DND-41 (cell line): ENCODE results near the gene CCDC137.

Experiments
- CTCF ChIP-seq: IDR thresholded peaks from 2 replicates; pipeline ENCODE4 v1.5.1; 2012; ENCODE audit warnings: borderline replicate concordance, low read length, moderate library complexity, mild to moderate bottlenecking; ENCODE audit not compliant: poor library complexity, severe bottlenecking; ENCODE audit errors: extremely low read depth
- EZH2 ChIP-seq: IDR thresholded peaks from 3 replicates; pipeline ENCODE4 v1.6.1; 2012; ENCODE audit warnings: borderline replicate concordance, low read depth, mild to moderate bottlenecking, moderate library complexity, low read length, inconsistent platforms; ENCODE audit not compliant: severe bottlenecking

GRCh38 chr17:81640011-81640410 is 26.5 kb upstream of the CCDC137 start:
- no peak for TF ChIP-seq CTCF
- TF ChIP-seq EZH2 = no peak
